ENCODE data around the gene WDR35.

Gene WDR35

GRCh38 chr2:19865151-19865550 lies 124.8 kb downstream of the WDR35 start:
- DNase-seq, result no peak

DNA sequence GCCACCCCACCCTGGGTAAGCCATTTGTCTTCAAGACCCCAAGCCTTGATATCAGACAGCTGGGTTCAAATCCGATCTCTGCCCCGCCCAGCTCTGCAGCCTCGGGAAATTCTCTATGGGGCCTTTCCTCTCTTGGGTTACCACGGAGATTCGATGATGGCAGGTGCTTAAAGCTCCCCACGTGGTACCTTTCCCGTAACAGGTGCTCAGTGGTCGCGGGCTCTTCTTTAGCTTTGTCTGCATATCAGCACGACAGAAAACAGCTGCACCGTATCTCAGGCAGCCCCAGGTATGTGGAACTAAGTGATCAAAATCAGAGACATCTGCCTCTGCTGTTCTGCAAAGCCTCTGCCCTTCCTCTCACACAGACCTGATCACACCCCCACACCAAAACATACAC lies 125.5 kb downstream of the WDR35 start:
- DNase-seq, result no peak

DNA sequence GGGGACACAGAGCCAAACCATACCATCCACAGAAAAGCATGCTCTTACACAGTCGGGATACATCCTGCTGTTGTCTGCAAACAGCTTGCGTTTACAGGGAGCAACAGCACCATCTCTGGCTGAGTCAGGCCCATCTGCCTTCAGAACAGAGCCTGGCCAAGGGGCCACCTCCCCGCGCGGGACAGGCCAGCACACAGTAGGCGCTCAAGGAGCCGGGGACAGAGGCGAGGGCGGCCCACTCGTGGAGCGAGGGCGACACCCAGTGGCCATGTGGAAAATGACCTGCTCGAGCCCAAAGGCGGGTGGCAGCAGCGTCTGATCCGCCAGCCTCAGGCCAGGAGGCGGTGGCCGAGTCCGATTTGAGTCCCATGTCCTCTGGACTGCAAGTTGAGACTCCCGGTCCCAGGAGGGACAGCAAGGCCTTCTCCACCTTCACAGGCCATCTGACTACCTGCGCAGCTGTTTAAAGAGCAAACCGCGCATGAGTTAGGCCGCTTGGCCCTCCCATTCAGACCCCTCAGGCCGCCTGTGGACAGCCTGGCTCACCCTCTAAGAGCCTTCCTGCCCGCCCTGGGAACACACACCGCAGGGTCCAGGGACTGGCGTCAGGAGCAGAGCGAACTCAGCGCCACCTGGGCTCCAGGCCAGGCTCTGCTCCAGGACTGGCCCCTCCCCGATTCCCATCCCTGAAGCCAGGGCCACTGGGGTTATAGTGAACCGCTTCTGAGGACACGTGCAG lies 126.4 kb downstream of the WDR35 start:
- DNase-seq, result peak; percentile 5

DNA sequence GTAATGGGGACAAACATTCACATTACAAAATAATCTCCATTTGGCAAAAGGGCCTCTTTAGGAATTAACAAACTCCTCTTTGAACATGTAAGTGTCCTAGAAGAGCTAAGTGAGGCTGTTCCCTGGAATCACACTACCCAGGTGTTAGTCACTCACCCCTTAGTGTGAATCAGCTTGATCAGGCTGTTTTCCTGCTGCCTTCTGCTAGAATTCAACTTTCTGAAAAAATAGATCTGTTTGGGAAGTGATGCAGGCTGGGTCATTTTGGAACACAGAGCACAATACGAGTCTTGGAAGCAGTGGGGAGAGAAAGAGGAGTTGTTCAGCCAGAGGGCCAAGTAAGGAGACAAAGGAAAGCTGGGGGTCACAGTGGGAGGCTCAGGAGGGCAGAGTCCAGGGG lies 128.1 kb downstream of the WDR35 start:
- DNase-seq, result no peak

Measured in NCI-H774 (cell line).